GM23338 (cell line): ENCODE results near the gene ZNF644. TPM values are rescaled to one million over a fixed set of nuclear protein-coding genes. Genes with fewer than 3 reads are reported as not detected.

Experiments
- ATAC-seq: fragments of 200-7000 bp; cut with Tn5 transposase; 3 replicates; pipeline ENCODE4 v1.9.1; 2020
- DNase-seq: peaks from one replicate; pipeline ENCODE4 v3.0.0-alpha.2; 2015; ENCODE audit warnings: low spot score
- H2AFZ ChIP-seq: fragments of 200-600 bp; sonication (generic); 2 replicates; pipeline ENCODE4 v1.8.0; 2016; ENCODE audit warnings: antibody characterized with exemption, mild to moderate bottlenecking, moderate library complexity
- H3F3A ChIP-seq: fragments of 200-600 bp; sonication (generic); replicated peaks from 2 replicates; pipeline ENCODE4 v1.8.0; 2017; ENCODE audit warnings: antibody characterized with exemption, mixed run types, low read depth
- H3K27ac ChIP-seq: fragments of 200-600 bp; sonication (generic); 2 replicates; pipeline ENCODE4 v1.6.1; 2016; ENCODE audit warnings: low read depth
- H3K27me3 ChIP-seq: fragments of 200-600 bp; sonication (generic); 2 replicates; pipeline ENCODE4 v1.8.0; 2016; ENCODE audit warnings: mild to moderate bottlenecking, mixed run types, moderate library complexity; ENCODE audit not compliant: insufficient read depth
- H3K36me3 ChIP-seq: fragments of 200-600 bp; sonication (generic); 2 replicates; pipeline ENCODE4 v1.8.0; 2016; ENCODE audit warnings: mild to moderate bottlenecking; ENCODE audit not compliant: insufficient read depth
- H3K4me1 ChIP-seq: fragments of 200-600 bp; sonication (generic); 2 replicates; pipeline ENCODE4 v1.8.0; 2016; ENCODE audit warnings: mild to moderate bottlenecking, moderate library complexity; ENCODE audit not compliant: insufficient read depth
- H3K4me2 ChIP-seq: fragments of 200-600 bp; sonication (generic); 2 replicates; pipeline ENCODE4 v1.7.1; 2017; ENCODE audit warnings: mixed run types
- H3K4me3 ChIP-seq: fragments of 200-600 bp; sonication (generic); 2 replicates; pipeline ENCODE4 v1.6.1; 2016; ENCODE audit warnings: mixed run types
- H3K79me2 ChIP-seq: fragments of 200-600 bp; sonication (generic); replicated peaks from 2 replicates; pipeline ENCODE4 v1.8.0; 2017; ENCODE audit warnings: mild to moderate bottlenecking; ENCODE audit not compliant: insufficient read depth
- H3K9me2 ChIP-seq: fragments of 200-600 bp; sonication (generic); 2 replicates; pipeline ENCODE4 v1.8.0; 2017; ENCODE audit not compliant: insufficient read depth
- H4K20me1 ChIP-seq: fragments of 200-600 bp; sonication (generic); replicated peaks from 2 replicates; pipeline ENCODE4 v1.8.0; 2017; ENCODE audit warnings: mild to moderate bottlenecking; ENCODE audit not compliant: insufficient read depth
- H3K27ac Mint-ChIP-seq: 2 replicates; pipeline ENCODE4 v1.8.0; 2020; ENCODE audit warnings: inconsistent platforms, mild to moderate bottlenecking, moderate library complexity, mixed read lengths
- H3K27me3 Mint-ChIP-seq: 3 replicates; pipeline ENCODE4 v1.8.0; 2022; ENCODE audit warnings: low read depth, mild to moderate bottlenecking, moderate library complexity, mixed read lengths, inconsistent platforms; ENCODE audit not compliant: insufficient read depth, poor library complexity
- H3K36me3 Mint-ChIP-seq: 3 replicates; pipeline ENCODE4 v1.8.0; 2021; ENCODE audit warnings: low read depth, mild to moderate bottlenecking, inconsistent platforms, moderate library complexity, mixed read lengths
- H3K4me1 Mint-ChIP-seq: 3 replicates; pipeline ENCODE4 v1.8.0; 2020; ENCODE audit warnings: mild to moderate bottlenecking, inconsistent platforms, mixed read lengths
- H3K4me3 Mint-ChIP-seq: 3 replicates; pipeline ENCODE4 v1.8.0; 2021; ENCODE audit warnings: moderate library complexity, mild to moderate bottlenecking, inconsistent platforms, mixed read lengths
- H3K9me3 Mint-ChIP-seq: 3 replicates; pipeline ENCODE4 v1.8.0; 2020; ENCODE audit warnings: moderate library complexity, mild to moderate bottlenecking, inconsistent platforms, mixed read lengths
- CREB1 ChIP-seq: fragments of 250-450 bp; sonication (Bioruptor Pico); IDR thresholded peaks from 2 replicates; pipeline ENCODE4 v1.5.0; 2020; ENCODE audit warnings: low read depth, mild to moderate bottlenecking, moderate library complexity
- CTCF ChIP-seq, 2 experiments: fragments of 200-600 bp in 1 of 2; sonication (generic) in 1 of 2; conservative IDR thresholded peaks; 2 replicates each; pipeline versions ENCODE4 v1.5.1 to v1.6.1; 2016 to 2017; ENCODE audit warnings: antibody characterized with exemption in 2 of 2, low read depth in 2 of 2, mild to moderate bottlenecking in 2 of 2, moderate library complexity in 1 of 2
- EZH2 ChIP-seq: fragments of 200-600 bp; sonication (generic); IDR thresholded peaks from one replicate; pipeline ENCODE4 v1.8.0; 2017; ENCODE audit warnings: antibody characterized with exemption, mild to moderate bottlenecking, low read depth; ENCODE audit not compliant: unreplicated experiment
- POLR2AphosphoS5 ChIP-seq: IDR thresholded peaks from 2 replicates; pipeline ENCODE4 v1.6.1; 2016; ENCODE audit warnings: antibody characterized with exemption, low read depth
- STAT1 ChIP-seq: IDR thresholded peaks from one replicate; pipeline ENCODE4 v1.6.1; 2016; ENCODE audit warnings: antibody characterized with exemption; ENCODE audit not compliant: unreplicated experiment
- ZNF114 ChIP-seq: fragments of 250-450 bp; sonication (Bioruptor Pico); IDR thresholded peaks from 2 replicates; pipeline ENCODE4 v1.5.0; 2020; ENCODE audit warnings: mild to moderate bottlenecking, moderate library complexity
- polyA plus RNA-seq: library from polyadenylated mRNA; unstranded; fragments of >200 nt; fragmentation: Nextera tagmentation; extraction: Ambion mirVana; gene quantifications from 2 replicates; pipeline ENCODE4 v1.2.1, GENCODE V29; 2016
- total RNA-seq: library from RNA; depleted of rRNA; stranded (reverse); fragments of >200 nt; shearing (Covaris generic); gene quantifications from 2 replicates; pipeline ENCODE4 v1.2.3, GENCODE V29; 2014
- TF ChIP-seq, protein P1 (sequence below): IDR thresholded peaks from 2 replicates; pipeline ENCODE4 v1.6.1; 2016; ENCODE audit warnings: antibody characterized with exemption
- TF ChIP-seq, protein P2 (sequence below): IDR thresholded peaks from one replicate; pipeline ENCODE4 v1.6.1; 2018; ENCODE audit warnings: antibody characterized with exemption; ENCODE audit not compliant: unreplicated experiment

ZNF644 gene
- total and polyA plus RNA-seq, 2 experiments from 2014 or later, result 101 to 103 TPM

- no peak for DNase-seq
- Histone ChIP-seq H2AFZ (no peak overlapping the region), H4K20me1 (peaks cover 51% of the 10 kb centered on the region), H3K79me2 (peaks cover 97% of the 10 kb centered on the region), H3K4me3 (no peak overlapping the region), H3K9me2 (no peaks in the 10 kb centered on the region), H3K27me3 (no peaks in the 10 kb centered on the region), H3K27ac (no peak overlapping the region), H3F3A (peaks cover 2% of the 10 kb centered on the region; the same call in 1 of the 2 replicates), H3K4me2 (no peak overlapping the region), H3K36me3 (no peaks in the 10 kb centered on the region), H3K4me1 (peaks cover 36% of the 10 kb centered on the region)
- H3K27ac Mint-ChIP-seq, result no peak overlapping the region
- no peak for TF ChIP-seq CREB1 (CRISPR knock-in tag)
- no peak for TF ChIP-seq CTCF (conservative IDR thresholded peaks at IDR 0.05; ENCODE audit: low read depth in 2 of 2)
- TF ChIP-seq, protein P1, sequence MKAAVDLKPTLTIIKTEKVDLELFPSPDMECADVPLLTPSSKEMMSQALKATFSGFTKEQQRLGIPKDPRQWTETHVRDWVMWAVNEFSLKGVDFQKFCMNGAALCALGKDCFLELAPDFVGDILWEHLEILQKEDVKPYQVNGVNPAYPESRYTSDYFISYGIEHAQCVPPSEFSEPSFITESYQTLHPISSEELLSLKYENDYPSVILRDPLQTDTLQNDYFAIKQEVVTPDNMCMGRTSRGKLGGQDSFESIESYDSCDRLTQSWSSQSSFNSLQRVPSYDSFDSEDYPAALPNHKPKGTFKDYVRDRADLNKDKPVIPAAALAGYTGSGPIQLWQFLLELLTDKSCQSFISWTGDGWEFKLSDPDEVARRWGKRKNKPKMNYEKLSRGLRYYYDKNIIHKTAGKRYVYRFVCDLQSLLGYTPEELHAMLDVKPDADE, result no peak
- TF ChIP-seq ZNF114 (CRISPR knock-in tag), result no peak
- TF ChIP-seq STAT1, result no peak
- TF ChIP-seq POLR2AphosphoS5, result no peak
- no peak for TF ChIP-seq EZH2
- no peaks in the 10 kb centered on the region for H3K9me3 Mint-ChIP-seq
- H3K36me3 Mint-ChIP-seq, result peaks cover 15% of the 10 kb centered on the region
- no peaks in the 10 kb centered on the region for H3K27me3 Mint-ChIP-seq
- no peak overlapping the region for H3K4me3 Mint-ChIP-seq
- H3K4me1 Mint-ChIP-seq, result peaks cover 36% of the 10 kb centered on the region
- no peak for ATAC-seq
Observed at GRCh38 chr1:90969241-90969640, 52.6 kb downstream of the ZNF644 start.

- no peaks in the 10 kb centered on the region for H3K36me3 ChIP-seq
- no peaks in the 10 kb centered on the region for H3K9me2 ChIP-seq
- H3K4me1 ChIP-seq, result peaks cover 8% of the 10 kb centered on the region; the same call in 1 of the 2 replicates
- no peak overlapping the region for H3K27ac Mint-ChIP-seq
- peaks cover 2% of the 10 kb centered on the region; the same call in 1 of the 2 replicates for H3F3A ChIP-seq
- peaks cover 16% of the 10 kb centered on the region; the same call in 2 of the 3 replicates for H3K4me1 Mint-ChIP-seq
- no peak overlapping the region for H3K4me3 ChIP-seq
- no peak overlapping the region for H3K4me2 ChIP-seq
- H4K20me1 ChIP-seq, result peaks cover 46% of the 10 kb centered on the region
- no peak overlapping the region for H3K27ac ChIP-seq
- no peaks in the 10 kb centered on the region for H3K27me3 ChIP-seq
- H3K79me2 ChIP-seq, result peaks cover 97% of the 10 kb centered on the region
- H3K36me3 Mint-ChIP-seq, result no peaks in the 10 kb centered on the region; the same call in 2 of the 3 replicates
- H2AFZ ChIP-seq, result no peak overlapping the region
- H3K9me3 Mint-ChIP-seq, result no peaks in the 10 kb centered on the region
- DNase-seq (peak; percentile 33), ATAC-seq (peak; percentile 35; the same call in 2 of the 3 replicates)
- no peak overlapping the region for H3K4me3 Mint-ChIP-seq
- peak in 1 of 2 experiments; percentile 71; a peak in 3 of 4 replicates for TF ChIP-seq CTCF (conservative IDR thresholded peaks at IDR 0.05; ENCODE audit: low read depth in 2 of 2)
- TF ChIP-seq, protein P2, sequence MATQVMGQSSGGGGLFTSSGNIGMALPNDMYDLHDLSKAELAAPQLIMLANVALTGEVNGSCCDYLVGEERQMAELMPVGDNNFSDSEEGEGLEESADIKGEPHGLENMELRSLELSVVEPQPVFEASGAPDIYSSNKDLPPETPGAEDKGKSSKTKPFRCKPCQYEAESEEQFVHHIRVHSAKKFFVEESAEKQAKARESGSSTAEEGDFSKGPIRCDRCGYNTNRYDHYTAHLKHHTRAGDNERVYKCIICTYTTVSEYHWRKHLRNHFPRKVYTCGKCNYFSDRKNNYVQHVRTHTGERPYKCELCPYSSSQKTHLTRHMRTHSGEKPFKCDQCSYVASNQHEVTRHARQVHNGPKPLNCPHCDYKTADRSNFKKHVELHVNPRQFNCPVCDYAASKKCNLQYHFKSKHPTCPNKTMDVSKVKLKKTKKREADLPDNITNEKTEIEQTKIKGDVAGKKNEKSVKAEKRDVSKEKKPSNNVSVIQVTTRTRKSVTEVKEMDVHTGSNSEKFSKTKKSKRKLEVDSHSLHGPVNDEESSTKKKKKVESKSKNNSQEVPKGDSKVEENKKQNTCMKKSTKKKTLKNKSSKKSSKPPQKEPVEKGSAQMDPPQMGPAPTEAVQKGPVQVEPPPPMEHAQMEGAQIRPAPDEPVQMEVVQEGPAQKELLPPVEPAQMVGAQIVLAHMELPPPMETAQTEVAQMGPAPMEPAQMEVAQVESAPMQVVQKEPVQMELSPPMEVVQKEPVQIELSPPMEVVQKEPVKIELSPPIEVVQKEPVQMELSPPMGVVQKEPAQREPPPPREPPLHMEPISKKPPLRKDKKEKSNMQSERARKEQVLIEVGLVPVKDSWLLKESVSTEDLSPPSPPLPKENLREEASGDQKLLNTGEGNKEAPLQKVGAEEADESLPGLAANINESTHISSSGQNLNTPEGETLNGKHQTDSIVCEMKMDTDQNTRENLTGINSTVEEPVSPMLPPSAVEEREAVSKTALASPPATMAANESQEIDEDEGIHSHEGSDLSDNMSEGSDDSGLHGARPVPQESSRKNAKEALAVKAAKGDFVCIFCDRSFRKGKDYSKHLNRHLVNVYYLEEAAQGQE, result no peak
- no peaks in the 10 kb centered on the region for H3K27me3 Mint-ChIP-seq
Observed at GRCh38 chr1:90964444-90965035, 57.3 kb downstream of the ZNF644 start.
